Measurements from ENCODE around the gene CAMKMT.

Gene CAMKMT

DNA sequence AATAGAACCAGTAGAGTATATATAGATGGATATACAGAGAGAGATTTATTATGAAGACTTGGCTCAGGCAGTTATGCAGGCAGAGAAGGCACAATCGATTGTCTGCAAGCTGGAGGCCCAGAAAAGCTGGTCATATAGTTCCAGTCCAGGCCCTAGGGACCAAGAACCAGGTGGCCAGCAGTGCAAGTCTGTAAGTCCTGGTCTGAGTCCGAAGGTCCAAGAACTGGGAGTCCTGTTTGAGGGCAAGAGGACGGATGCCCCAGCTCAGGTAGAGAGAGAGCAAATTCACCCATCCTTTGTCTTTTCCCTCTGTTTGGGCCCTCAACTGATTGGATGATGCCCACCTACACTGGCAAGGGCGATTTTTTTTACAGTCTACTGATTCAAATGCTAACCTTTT lies 164.6 kb downstream of the CAMKMT start:
- no peak overlapping the region for H3K18ac ChIP-seq (ENCODE audit: low read length)
- no peak overlapping the region for H3K27ac ChIP-seq (replicated peaks; ENCODE audit: low read length)
- no peak overlapping the region for H3K4me2 ChIP-seq (ENCODE audit: insufficient read depth, low read length, poor library complexity, severe bottlenecking)
- no peak overlapping the region for H2BK120ac ChIP-seq (ENCODE audit: low read depth, low read length)
- H2AK5ac ChIP-seq (ENCODE audit: low read depth, low read length) = no peak overlapping the region
- H3K23ac ChIP-seq (ENCODE audit: low read depth, low read length, poor library complexity) = no peak overlapping the region
- no peak overlapping the region for H2BK5ac ChIP-seq (ENCODE audit: low read length)
- H4K91ac ChIP-seq (ENCODE audit: low read depth, low read length, poor library complexity) = no peak overlapping the region
- H3K27me3 ChIP-seq (ENCODE audit: control insufficient read depth in 3 of 3, insufficient read depth in 3 of 3, low read depth in 1 of 3, low read length in 3 of 3) = no peaks in the 10 kb centered on the region
- no peak overlapping the region for H3K4ac ChIP-seq (ENCODE audit: low read length)
- no peak for DNase-seq (ENCODE audit: low spot score)
- H2BK15ac ChIP-seq (ENCODE audit: low read length) = no peak overlapping the region
- H3K4me1 ChIP-seq (ENCODE audit: control insufficient read depth in 2 of 2, insufficient read depth in 1 of 2, low read depth in 1 of 2, low read length in 2 of 2) = peaks cover 0 to 3% of the 10 kb centered on the region in 2 donors
- WGBS, 2 donors (ENCODE audit: extremely low coverage in 2 of 2, insufficient read length in 2 of 2, insufficient replicate concordance in 1 of 2) = no CpG with 5 or more reads among the region's 4 CpGs
- H3K36me3 ChIP-seq (replicated peaks in 1 of 2; ENCODE audit: control insufficient read depth in 2 of 2, insufficient read depth in 2 of 2, low read length in 2 of 2) = no peaks in the 10 kb centered on the region
- H3K79me1 ChIP-seq (ENCODE audit: low read depth, low read length) = no peaks in the 10 kb centered on the region
- no peak overlapping the region for H3K9ac ChIP-seq (ENCODE audit: low read depth, low read length, poor library complexity)
- no peak overlapping the region for H2AFZ ChIP-seq (ENCODE audit: low read length)
- H3K4me3 ChIP-seq (ENCODE audit: low read length in 2 of 2) = no peak overlapping the region
- H2BK12ac ChIP-seq (ENCODE audit: low read length) = no peak overlapping the region
- no peak overlapping the region for H3K14ac ChIP-seq (ENCODE audit: low read length)
- H4K8ac ChIP-seq (ENCODE audit: low read depth, low read length) = no peak overlapping the region
- peaks cover 4 to 6% of the 10 kb centered on the region in 2 donors for H3K9me3 ChIP-seq (replicated peaks in 1 of 2; ENCODE audit: control insufficient read depth in 2 of 2, insufficient read depth in 1 of 2, low read depth in 1 of 2, low read length in 2 of 2)

DNA sequence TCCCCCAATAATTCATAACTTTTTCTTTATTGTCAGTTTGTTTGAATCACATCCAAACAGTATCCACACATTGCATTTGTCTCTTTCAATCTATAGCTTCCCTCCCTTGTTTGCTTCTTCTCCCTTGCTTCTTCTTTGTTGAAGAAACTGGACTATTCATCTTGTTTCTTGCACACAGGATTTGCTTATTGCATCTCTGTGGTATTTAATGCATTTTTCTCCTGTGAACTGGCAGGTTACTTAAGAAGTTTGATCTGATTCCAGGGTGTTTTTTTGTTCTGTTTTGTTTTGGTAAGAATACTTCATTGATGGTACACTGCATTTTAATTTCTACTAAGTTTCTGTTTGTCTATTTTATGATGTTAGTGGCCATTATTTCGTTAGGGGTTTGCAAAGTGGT lies 166.8 kb downstream of the CAMKMT start:
- H2BK12ac ChIP-seq (ENCODE audit: low read length) = no peak overlapping the region
- no peaks in the 10 kb centered on the region for H3K36me3 ChIP-seq (replicated peaks in 1 of 2; ENCODE audit: control insufficient read depth in 2 of 2, insufficient read depth in 2 of 2, low read length in 2 of 2)
- H2BK15ac ChIP-seq (ENCODE audit: low read length) = no peak overlapping the region
- H3K4ac ChIP-seq (ENCODE audit: low read length) = no peak overlapping the region
- H3K4me1 ChIP-seq (ENCODE audit: control insufficient read depth in 2 of 2, insufficient read depth in 1 of 2, low read depth in 1 of 2, low read length in 2 of 2) = peaks cover 0 to 3% of the 10 kb centered on the region in 2 donors
- H3K4me3 ChIP-seq (ENCODE audit: low read length in 2 of 2) = no peak overlapping the region
- H2BK5ac ChIP-seq (ENCODE audit: low read length) = no peak overlapping the region
- H2BK120ac ChIP-seq (ENCODE audit: low read depth, low read length) = no peak overlapping the region
- H3K14ac ChIP-seq (ENCODE audit: low read length) = no peak overlapping the region
- no peak overlapping the region for H2AK5ac ChIP-seq (ENCODE audit: low read depth, low read length)
- H3K79me1 ChIP-seq (ENCODE audit: low read depth, low read length) = no peaks in the 10 kb centered on the region
- H3K4me2 ChIP-seq (ENCODE audit: insufficient read depth, low read length, poor library complexity, severe bottlenecking) = no peak overlapping the region
- no peak overlapping the region for H4K91ac ChIP-seq (ENCODE audit: low read depth, low read length, poor library complexity)
- no peaks in the 10 kb centered on the region for H3K27me3 ChIP-seq (ENCODE audit: control insufficient read depth in 3 of 3, insufficient read depth in 3 of 3, low read depth in 1 of 3, low read length in 3 of 3)
- H3K18ac ChIP-seq (ENCODE audit: low read length) = no peak overlapping the region
- WGBS, 2 donors (ENCODE audit: extremely low coverage in 2 of 2, insufficient read length in 2 of 2, insufficient replicate concordance in 1 of 2) = no CpG with 5 or more reads among the region's 1 CpG
- no peak overlapping the region for H3K23ac ChIP-seq (ENCODE audit: low read depth, low read length, poor library complexity)
- H3K27ac ChIP-seq (replicated peaks; ENCODE audit: low read length) = no peak overlapping the region
- no peak overlapping the region for H3K9ac ChIP-seq (ENCODE audit: low read depth, low read length, poor library complexity)
- H2AFZ ChIP-seq (ENCODE audit: low read length) = peak overlapping the region; percentile 52
- no peak for DNase-seq (ENCODE audit: low spot score)
- no peaks in the 10 kb centered on the region for H3K9me3 ChIP-seq (replicated peaks in 1 of 2; ENCODE audit: control insufficient read depth in 2 of 2, insufficient read depth in 1 of 2, low read depth in 1 of 2, low read length in 2 of 2)
- H4K8ac ChIP-seq (ENCODE audit: low read depth, low read length) = no peak overlapping the region

DNA sequence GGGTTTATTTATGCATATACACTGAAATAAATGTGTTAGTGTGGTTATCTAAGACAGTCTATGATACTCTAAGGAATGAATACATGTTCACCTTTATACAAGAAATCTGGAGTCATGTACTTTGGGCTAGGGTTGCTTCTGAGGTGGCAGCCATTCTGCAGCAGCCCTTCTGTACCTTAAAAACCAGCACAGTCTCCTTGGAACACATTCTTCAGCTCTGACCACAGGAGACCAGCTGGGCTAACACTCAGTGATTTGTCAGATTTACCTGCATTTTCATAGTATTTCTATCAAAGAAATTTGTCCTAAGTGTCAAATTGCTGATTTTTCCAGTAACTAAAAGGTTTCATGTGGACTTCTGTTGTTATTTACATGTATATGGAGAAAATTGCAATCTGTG lies 167.7 kb downstream of the CAMKMT start:
- no peak overlapping the region for H3K27ac ChIP-seq (replicated peaks; ENCODE audit: low read length)
- H2BK5ac ChIP-seq (ENCODE audit: low read length) = no peak overlapping the region
- H3K4me3 ChIP-seq (ENCODE audit: low read length in 2 of 2) = no peak overlapping the region
- no peak overlapping the region for H3K4me2 ChIP-seq (ENCODE audit: insufficient read depth, low read length, poor library complexity, severe bottlenecking)
- no peaks in the 10 kb centered on the region for H3K27me3 ChIP-seq (ENCODE audit: control insufficient read depth in 3 of 3, insufficient read depth in 3 of 3, low read depth in 1 of 3, low read length in 3 of 3)
- no peaks in the 10 kb centered on the region for H3K36me3 ChIP-seq (replicated peaks in 1 of 2; ENCODE audit: control insufficient read depth in 2 of 2, insufficient read depth in 2 of 2, low read length in 2 of 2)
- H2BK120ac ChIP-seq (ENCODE audit: low read depth, low read length) = no peak overlapping the region
- no peak overlapping the region for H2BK12ac ChIP-seq (ENCODE audit: low read length)
- DNase-seq (ENCODE audit: low spot score) = no peak
- no peak overlapping the region for H2BK15ac ChIP-seq (ENCODE audit: low read length)
- no peak overlapping the region for H3K4ac ChIP-seq (ENCODE audit: low read length)
- H3K4me1 ChIP-seq (ENCODE audit: control insufficient read depth in 2 of 2, insufficient read depth in 1 of 2, low read depth in 1 of 2, low read length in 2 of 2) = peaks cover 0 to 3% of the 10 kb centered on the region in 2 donors
- H2AFZ ChIP-seq (ENCODE audit: low read length) = no peak overlapping the region
- H2AK5ac ChIP-seq (ENCODE audit: low read depth, low read length) = no peak overlapping the region
- no peak overlapping the region for H3K18ac ChIP-seq (ENCODE audit: low read length)
- no peak overlapping the region for H4K91ac ChIP-seq (ENCODE audit: low read depth, low read length, poor library complexity)
- H3K9ac ChIP-seq (ENCODE audit: low read depth, low read length, poor library complexity) = no peak overlapping the region
- no peak overlapping the region for H3K14ac ChIP-seq (ENCODE audit: low read length)
- no peak overlapping the region for H3K23ac ChIP-seq (ENCODE audit: low read depth, low read length, poor library complexity)
- H4K8ac ChIP-seq (ENCODE audit: low read depth, low read length) = no peak overlapping the region
- no peaks in the 10 kb centered on the region for H3K79me1 ChIP-seq (ENCODE audit: low read depth, low read length)
- no peaks in the 10 kb centered on the region for H3K9me3 ChIP-seq (replicated peaks in 1 of 2; ENCODE audit: control insufficient read depth in 2 of 2, insufficient read depth in 1 of 2, low read depth in 1 of 2, low read length in 2 of 2)

DNA sequence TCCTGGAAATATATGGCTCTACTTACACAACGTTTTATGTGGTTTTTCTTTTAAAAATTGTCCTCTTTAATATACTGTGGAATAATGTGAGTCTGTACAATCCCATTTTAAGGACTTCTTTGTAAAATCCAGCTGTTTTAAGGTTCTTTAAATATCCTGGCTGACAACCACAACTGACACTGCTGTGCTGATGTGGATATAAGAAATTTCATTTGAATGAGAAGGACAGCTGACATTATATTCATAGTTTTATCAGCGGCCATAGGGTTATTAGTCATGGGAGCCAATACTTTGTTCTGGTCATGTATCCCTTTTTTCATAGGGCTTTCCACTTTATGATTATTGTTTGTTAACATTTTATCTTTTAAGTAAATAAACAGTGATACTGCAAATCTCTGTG lies 169.5 kb downstream of the CAMKMT start:
- H3K27me3 ChIP-seq (ENCODE audit: control insufficient read depth in 3 of 3, insufficient read depth in 3 of 3, low read depth in 1 of 3, low read length in 3 of 3) = no peaks in the 10 kb centered on the region
- H3K23ac ChIP-seq (ENCODE audit: low read depth, low read length, poor library complexity) = no peak overlapping the region
- no peaks in the 10 kb centered on the region for H3K9me3 ChIP-seq (replicated peaks in 1 of 2; ENCODE audit: control insufficient read depth in 2 of 2, insufficient read depth in 1 of 2, low read depth in 1 of 2, low read length in 2 of 2)
- H3K4me1 ChIP-seq (ENCODE audit: control insufficient read depth in 2 of 2, insufficient read depth in 1 of 2, low read depth in 1 of 2, low read length in 2 of 2) = peaks cover 0 to 3% of the 10 kb centered on the region in 2 donors
- H3K14ac ChIP-seq (ENCODE audit: low read length) = no peak overlapping the region
- no peak overlapping the region for H4K91ac ChIP-seq (ENCODE audit: low read depth, low read length, poor library complexity)
- H3K18ac ChIP-seq (ENCODE audit: low read length) = no peak overlapping the region
- no peak overlapping the region for H2AK5ac ChIP-seq (ENCODE audit: low read depth, low read length)
- no peak overlapping the region for H3K4ac ChIP-seq (ENCODE audit: low read length)
- H3K9ac ChIP-seq (ENCODE audit: low read depth, low read length, poor library complexity) = no peak overlapping the region
- no peak overlapping the region for H2BK12ac ChIP-seq (ENCODE audit: low read length)
- no peaks in the 10 kb centered on the region for H3K36me3 ChIP-seq (replicated peaks in 1 of 2; ENCODE audit: control insufficient read depth in 2 of 2, insufficient read depth in 2 of 2, low read length in 2 of 2)
- H2BK5ac ChIP-seq (ENCODE audit: low read length) = no peak overlapping the region
- H4K8ac ChIP-seq (ENCODE audit: low read depth, low read length) = no peak overlapping the region
- H3K27ac ChIP-seq (replicated peaks; ENCODE audit: low read length) = no peak overlapping the region
- WGBS, 2 donors (ENCODE audit: extremely low coverage in 2 of 2, insufficient read length in 2 of 2, insufficient replicate concordance in 1 of 2) = no CpG with 5 or more reads among the region's 2 CpGs
- no peak overlapping the region for H2BK120ac ChIP-seq (ENCODE audit: low read depth, low read length)
- H3K4me3 ChIP-seq (ENCODE audit: low read length in 2 of 2) = no peak overlapping the region
- H3K4me2 ChIP-seq (ENCODE audit: insufficient read depth, low read length, poor library complexity, severe bottlenecking) = no peak overlapping the region
- DNase-seq (ENCODE audit: low spot score) = no peak
- no peaks in the 10 kb centered on the region for H3K79me1 ChIP-seq (ENCODE audit: low read depth, low read length)
- H2AFZ ChIP-seq (ENCODE audit: low read length) = no peak overlapping the region
- no peak overlapping the region for H2BK15ac ChIP-seq (ENCODE audit: low read length)
